GDM1 (cell line): Measurements from ENCODE around the gene TCEANC2.
"Not testable (repeated sequence)": the region's sequence is repeated elsewhere in the genome, so short reads cannot be mapped to it uniquely, and the experiment has no call there.

Experiments used
- DNase-seq: peaks from one replicate; lab custom pipeline; 2025; lab: John Stamatoyannopoulos, UW

The TCEANC2 gene

GRCh38 chr1:54052934-54053744 lies at the start of gene TCEANC2, which contains the start of gene TMEM59:
TCEANC2 (plus strand) TSS chr1:54053608; CDS start chr1:54054423, 815 bp downstream.
TMEM59 (minus strand) TSS chr1:54053204; CDS start chr1:54053188, 16 bp downstream.
- DNase-seq: peak; percentile 99

- not testable (repeated sequence) for DNase-seq
Observed at GRCh38 chr1:54003750-54004480, 49.5 kb upstream of the TCEANC2 start.

GRCh38 chr1:54004481-54005049 lies 48.8 kb upstream of the TCEANC2 start:
- no peak for DNase-seq

GRCh38 chr1:54006508-54006907 lies 46.9 kb upstream of the TCEANC2 start:
- no peak for DNase-seq

- no peak for DNase-seq
Observed at GRCh38 chr1:54007613-54008012, 45.8 kb upstream of the TCEANC2 start.

GRCh38 chr1:54008876-54009275 lies 44.5 kb upstream of the TCEANC2 start:
- DNase-seq: no peak

GRCh38 chr1:54009406-54009805 lies 44.0 kb upstream of the TCEANC2 start:
- no peak for DNase-seq

- no peak for DNase-seq
Observed at GRCh38 chr1:54010415-54011117, 42.8 kb upstream of the TCEANC2 start.

- DNase-seq: no peak
Observed at GRCh38 chr1:54011316-54012007, 41.9 kb upstream of the TCEANC2 start.

- DNase-seq: no peak
Observed at GRCh38 chr1:54012008-54012325, 41.4 kb upstream of the TCEANC2 start.

- DNase-seq: no peak
Observed at GRCh38 chr1:54012863-54013262, 40.5 kb upstream of the TCEANC2 start.

GRCh38 chr1:54013393-54014008 lies 39.9 kb upstream of the TCEANC2 start:
- no peak for DNase-seq

- no peak for DNase-seq
Observed at GRCh38 chr1:54014009-54014629, 39.3 kb upstream of the TCEANC2 start.

GRCh38 chr1:54016343-54017282 lies 36.8 kb upstream of the TCEANC2 start:
- no peak for DNase-seq

GRCh38 chr1:54017979-54018378 lies 35.4 kb upstream of the TCEANC2 start, which contains the start of gene LDLRAD1:
LDLRAD1 (minus strand) TSS chr1:54018186; CDS start chr1:54018112, 74 bp downstream.
- DNase-seq: no peak

- no peak for DNase-seq
Observed at GRCh38 chr1:54018635-54019034, 34.8 kb upstream of the TCEANC2 start.

GRCh38 chr1:54019562-54020176 lies 33.7 kb upstream of the TCEANC2 start:
- DNase-seq: not testable (repeated sequence)

- no peak for DNase-seq
Observed at GRCh38 chr1:54024358-54024757, 29.1 kb upstream of the TCEANC2 start.

GRCh38 chr1:54024811-54025210 lies 28.6 kb upstream of the TCEANC2 start:
- not testable (repeated sequence) for DNase-seq
